ENCODE data around the gene CENPB.
"Not testable (repeated sequence)": the region's sequence is repeated elsewhere in the genome, so short reads cannot be mapped to it uniquely, and the experiment has no call there.

Gene CENPB

DNA sequence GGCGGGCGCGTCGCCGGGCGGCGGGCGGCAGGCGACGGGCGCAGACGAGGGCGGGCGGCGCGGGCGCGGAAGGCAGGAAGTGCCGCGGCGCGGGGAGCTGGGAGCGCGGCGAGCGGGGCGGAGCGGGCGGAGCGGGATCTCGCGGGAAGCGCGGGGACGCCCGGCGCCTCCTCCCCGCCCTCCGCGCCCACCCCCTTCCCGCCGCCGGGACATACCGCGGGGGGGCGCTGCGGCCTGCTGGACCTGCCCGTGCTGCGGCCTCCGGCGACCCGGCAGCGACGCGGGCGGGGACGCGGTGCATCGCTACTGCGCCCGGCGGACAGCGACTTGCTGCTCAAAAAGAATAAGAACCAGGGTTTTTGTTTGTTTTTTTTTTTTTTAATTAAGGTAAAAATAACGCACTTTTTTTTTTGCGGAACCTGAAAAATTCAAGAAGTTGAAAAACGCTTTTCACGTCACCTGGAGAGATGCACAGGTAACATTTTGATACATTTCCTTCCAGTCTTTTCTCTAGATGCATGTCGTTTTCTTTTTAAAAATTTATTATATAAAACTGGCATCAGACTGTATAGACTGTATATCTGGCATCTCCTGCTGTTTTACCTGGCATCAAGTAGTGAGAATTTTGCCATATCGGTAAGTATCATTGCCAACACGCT is at the start of gene CENPB:
Gene CENPB (minus strand): TSS at position 76 of the 659 bp plus-strand sequence. CDS start 257 bp downstream, outside the sequence.
- peak; percentile 84 for DNase-seq

DNA sequence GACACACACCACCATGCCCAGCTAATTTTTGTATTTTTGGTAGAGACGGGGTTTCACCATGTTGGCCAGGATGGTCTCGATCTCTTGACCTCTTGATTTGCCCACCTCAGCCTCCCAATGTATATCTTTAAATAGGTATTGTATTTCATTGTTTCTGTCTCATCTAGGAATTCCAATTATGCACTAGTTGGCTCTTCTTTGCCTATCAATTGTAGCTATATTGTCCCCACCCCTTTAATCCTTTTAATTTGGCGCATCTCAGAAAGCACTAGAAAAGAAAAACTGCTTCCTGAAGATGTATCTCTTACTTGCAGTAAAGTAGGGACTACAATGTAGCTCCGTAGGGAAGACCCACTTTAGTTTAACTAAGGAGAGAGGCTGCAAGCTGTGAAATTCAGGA is 49.6 kb upstream of the CENPB start:
- DNase-seq, result no peak

DNA sequence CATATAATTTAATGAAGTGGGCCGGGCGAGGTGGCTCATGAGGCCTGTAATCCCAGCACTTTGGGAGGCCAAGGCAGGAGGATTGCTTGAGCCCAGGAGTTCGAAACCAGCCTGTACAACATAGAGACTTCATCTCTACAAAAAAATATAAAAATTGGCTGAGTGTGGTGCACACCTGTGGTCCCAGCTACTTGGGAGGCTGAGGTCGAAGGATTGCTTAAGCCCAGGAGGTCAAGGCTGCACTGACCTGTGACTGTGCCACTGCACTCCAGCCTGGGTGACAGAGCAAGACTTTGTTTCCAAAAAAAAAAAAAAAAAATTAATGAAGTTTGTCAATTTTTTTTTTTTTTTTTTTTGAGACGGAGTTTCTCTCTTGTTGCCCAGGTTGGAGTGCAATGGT is 43.4 kb upstream of the CENPB start:
- not testable (repeated sequence) for DNase-seq

GRCh38 chr20:3828798-3829197 is 42.3 kb upstream of the CENPB start:
- no peak for DNase-seq

GRCh38 chr20:3826420-3826819 is 39.9 kb upstream of the CENPB start:
- DNase-seq, result no peak

GRCh38 chr20:3825526-3825925 is 39.0 kb upstream of the CENPB start:
- no peak for DNase-seq

DNA sequence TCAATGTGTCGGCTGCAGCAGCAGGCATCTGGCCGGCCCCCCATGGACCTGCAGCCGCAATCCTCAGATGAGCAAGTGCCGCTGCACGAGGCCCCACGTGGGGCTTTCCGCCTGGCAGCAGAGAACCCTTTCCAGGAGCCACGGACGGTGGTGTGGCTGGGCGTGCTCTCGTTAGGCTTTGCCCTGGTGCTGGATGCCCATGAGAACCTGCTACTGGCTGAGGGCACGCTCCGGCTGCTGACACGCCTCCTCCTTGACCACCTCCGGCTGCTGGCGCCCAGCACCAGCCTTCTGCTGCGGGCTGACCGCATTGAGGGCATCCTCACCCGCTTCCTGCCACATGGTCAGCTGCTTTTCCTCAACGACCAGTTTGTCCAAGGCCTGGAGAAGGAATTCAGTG is 37.3 kb upstream of the CENPB start:
- no peak for DNase-seq

- DNase-seq, result no peak
Measured at GRCh38 chr20:3821996-3822395, 35.5 kb upstream of the CENPB start.

- DNase-seq, result no peak
Measured at GRCh38 chr20:3820901-3821727, 34.6 kb upstream of the CENPB start.

GRCh38 chr20:3820048-3820900 is 33.7 kb upstream of the CENPB start, which contains the start of gene AP5S1:
TSS of gene AP5S1 (plus strand) at chr20:3820547. CDS start at chr20:3822118, 1,571 bp downstream.
- peak; percentile 97 for DNase-seq

- no peak for DNase-seq
Measured at GRCh38 chr20:3819411-3820047, 33.0 kb upstream of the CENPB start.

GRCh38 chr20:3818155-3819151 is 31.9 kb upstream of the CENPB start:
- no peak for DNase-seq

GRCh38 chr20:3815703-3816315 is 29.3 kb upstream of the CENPB start:
- no peak for DNase-seq

DNA sequence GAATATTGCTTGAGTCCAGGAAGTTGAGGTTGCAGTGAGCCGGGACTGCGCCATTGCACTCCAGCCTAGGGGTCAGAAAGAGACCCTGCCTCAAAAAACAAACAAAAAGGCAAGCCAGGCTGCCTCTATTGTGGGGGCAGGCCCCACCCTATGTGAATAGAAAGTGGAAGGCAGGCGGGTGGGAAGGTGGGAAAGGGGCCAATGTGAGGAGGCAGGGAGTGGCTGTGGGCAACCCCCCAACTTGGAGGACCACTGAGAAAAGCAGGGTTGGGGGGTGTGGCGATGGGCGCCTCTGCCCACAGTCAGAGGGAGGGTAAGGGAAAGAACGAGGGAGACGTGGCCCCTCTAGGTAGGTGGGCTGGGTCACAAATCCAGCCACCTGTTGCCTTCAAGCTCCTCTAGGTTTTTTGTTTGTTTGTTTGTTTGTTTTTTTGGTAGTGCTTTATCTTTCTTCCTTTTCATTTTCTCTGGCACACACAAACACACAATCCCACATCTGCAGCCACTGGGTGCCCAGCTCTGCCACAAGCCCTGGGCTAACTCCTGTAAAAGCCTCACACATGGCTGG is 28.5 kb upstream of the CENPB start:
- DNase-seq, result no peak

DNA sequence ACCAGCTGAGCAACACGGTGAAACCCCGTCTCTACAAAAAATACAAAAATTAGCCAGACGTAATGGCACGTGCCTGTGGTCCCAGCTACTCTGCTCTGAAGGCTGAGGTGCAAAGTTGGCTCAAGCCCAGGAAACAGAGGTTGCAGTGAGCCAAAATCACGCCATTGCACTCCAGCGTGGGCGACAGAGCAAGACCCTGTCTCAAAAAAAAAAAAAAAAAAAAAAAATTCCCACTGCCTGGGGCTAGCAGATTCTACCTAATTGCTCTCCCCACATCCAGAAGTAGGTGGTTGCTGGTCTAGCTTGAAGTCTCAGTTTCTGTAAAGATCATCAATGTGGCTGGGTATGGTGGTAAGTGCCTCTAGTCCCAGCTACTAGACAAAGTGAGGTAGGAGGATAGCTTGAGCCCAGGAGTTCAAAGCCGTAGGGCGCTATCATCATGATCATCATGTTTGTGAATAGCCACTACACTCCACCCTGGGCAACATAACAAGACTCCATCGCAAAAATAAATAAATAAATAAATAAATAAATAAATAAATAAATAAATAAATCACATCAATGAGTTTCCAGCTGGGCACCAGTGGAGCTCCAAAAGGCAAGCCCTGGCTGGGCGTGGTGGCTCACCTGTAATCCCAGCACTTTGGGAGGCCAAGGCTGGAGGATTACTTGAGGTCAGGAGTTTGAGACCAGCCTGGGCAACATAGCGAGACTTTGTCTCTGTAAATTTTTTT is 27.5 kb upstream of the CENPB start:
- no peak for DNase-seq

DNA sequence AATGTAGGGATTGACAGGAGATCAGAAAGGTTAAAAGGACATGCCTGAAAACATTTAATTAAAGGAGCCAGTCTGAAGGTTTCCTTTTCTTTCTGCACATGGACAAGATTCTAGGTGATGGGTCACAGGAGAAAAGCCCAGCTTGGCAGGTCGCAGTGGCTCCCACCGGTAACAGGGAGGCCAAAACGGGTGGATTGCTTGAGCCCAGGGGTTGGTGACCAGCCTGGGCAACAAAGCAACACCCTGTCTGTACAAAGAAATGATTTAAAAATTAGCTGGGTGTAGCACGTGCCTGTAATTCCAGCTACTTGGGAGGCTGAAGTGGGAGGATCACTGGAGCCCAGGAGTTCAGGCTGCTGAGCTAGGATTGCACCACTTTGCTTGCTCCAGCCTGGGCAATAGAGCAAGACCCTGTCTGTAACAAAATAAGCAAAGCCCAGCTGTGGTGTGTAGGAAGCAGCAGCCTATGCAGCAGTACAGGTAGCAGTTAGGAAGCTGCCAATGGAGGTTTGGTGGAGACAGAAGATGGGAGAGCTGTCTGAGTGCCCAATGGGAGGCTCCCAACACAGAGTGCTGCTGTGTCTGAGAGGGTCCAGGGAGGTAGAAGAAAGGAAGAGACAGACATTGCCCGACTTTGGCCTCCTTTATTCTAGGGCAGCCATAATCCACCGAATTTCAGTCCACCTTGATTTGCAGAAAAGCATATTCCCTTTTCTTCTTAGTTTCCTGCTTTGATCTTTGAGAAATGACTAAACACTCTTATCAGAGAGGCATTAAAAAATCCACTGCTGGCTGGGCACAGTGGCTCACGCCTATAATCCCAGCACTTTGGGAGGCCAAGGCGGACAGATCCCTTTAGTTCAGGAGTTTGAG is 26.7 kb upstream of the CENPB start:
- DNase-seq, result no peak

DNA sequence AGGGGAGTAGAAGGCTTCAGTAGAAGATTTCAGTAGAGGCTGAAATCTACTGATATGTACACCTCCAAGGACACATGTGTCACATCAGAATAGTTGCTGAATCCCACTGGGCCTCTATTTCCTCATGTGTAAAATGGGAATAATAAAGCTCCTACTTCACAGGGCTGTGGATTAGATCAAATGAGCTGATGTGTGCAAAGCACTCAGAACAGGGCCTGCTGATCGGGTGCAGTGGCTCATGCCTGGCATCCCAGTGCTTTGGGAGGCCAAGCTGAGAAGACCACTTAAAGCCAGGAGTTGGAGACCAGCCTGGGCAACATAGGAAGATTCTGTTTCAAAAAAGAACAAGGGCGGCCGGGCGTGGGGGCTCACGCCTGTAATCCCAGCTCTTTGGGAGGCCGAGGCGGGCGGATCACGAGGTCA is 25.7 kb upstream of the CENPB start:
- DNase-seq, result no peak

DNA sequence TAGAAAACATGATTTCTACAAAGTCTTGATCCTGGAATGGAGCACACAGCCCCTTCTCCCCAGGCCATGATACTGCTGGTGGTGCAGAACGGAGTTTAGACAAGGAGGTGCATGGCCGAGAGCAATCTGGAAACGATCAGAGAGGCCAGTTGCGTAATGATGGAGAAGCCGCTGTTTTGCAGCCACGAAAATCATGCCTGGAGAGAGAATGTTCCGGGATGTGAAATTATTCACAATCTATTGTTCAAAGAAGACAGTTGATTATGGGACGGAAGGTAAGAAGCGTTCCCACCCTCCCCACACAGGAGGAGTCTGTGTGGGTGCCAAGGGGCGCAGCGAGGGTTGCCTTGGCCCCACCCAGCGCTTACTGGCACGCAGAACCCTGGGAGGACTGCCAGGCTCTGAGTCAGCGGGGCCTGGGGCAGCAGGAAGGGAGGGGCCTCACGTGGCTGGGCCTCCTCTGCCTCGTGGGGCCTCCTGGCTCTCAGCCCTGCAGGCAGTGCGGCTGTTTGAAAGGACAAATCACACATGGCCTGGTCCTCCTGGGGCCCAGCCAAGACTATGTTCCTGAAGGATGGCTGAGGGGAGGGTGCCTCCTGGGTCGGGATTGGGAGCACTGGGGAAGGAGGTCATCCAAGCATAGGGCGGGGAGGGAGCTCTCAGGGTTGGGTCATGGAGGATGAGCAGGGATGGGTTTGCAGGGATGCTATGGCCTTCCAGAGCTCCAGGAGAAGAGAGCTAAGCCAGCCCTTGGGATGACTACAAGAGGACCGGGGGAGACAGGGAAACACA is 25.1 kb upstream of the CENPB start:
- peak; percentile 99 for DNase-seq
